MCF 10A (cell line): ENCODE results near the gene MMAB. TPM values are rescaled to one million over a fixed set of nuclear protein-coding genes. Genes with fewer than 3 reads are reported as not detected.

Source experiments
- BruUV-seq: library from RNA; stranded (reverse); fragments of 400-500 nt; replicated peaks from 2 replicates; lab custom pipeline; 2021; lab: Mats Ljungman, UMichigan
- CTCF ChIA-PET: fragments of 300-600 bp; sonication (Branson Sonifier 250); formaldehyde crosslinking; extraction: SDS; loops from one replicate; lab custom pipeline; 2021; ENCODE audit warnings: antibody characterized with exemption, inconsistent platforms; lab: Yijun Ruan, JAX
- POLR2A ChIA-PET: fragments of 300-600, 350-650 bp; sonication (Branson Sonifier 250); formaldehyde crosslinking; extraction: SDS; loops from one replicate; lab custom pipeline; 2020; ENCODE audit warnings: antibody characterized with exemption, inconsistent platforms; lab: Yijun Ruan, JAX
- DNase-seq: peaks from one replicate; pipeline ENCODE4 v3.0.0-alpha.2; 2018; ENCODE audit not compliant: unreplicated experiment
- H3K27ac Mint-ChIP-seq: one replicate; pipeline ENCODE4 v1.8.0; 2022; ENCODE audit warnings: mild to moderate bottlenecking, low read depth, mixed read lengths; ENCODE audit not compliant: unreplicated experiment
- H3K27me3 Mint-ChIP-seq: one replicate; pipeline ENCODE4 v1.8.0; 2022; ENCODE audit warnings: mixed read lengths; ENCODE audit not compliant: insufficient read depth, unreplicated experiment
- H3K36me3 Mint-ChIP-seq: one replicate; pipeline ENCODE4 v1.8.0; 2022; ENCODE audit warnings: mild to moderate bottlenecking, moderate library complexity, mixed read lengths; ENCODE audit not compliant: insufficient read depth, unreplicated experiment
- H3K4me1 Mint-ChIP-seq: one replicate; pipeline ENCODE4 v1.8.0; 2022; ENCODE audit warnings: mixed read lengths; ENCODE audit not compliant: insufficient read depth, unreplicated experiment
- H3K4me3 Mint-ChIP-seq: one replicate; pipeline ENCODE4 v1.8.0; 2022; ENCODE audit warnings: mild to moderate bottlenecking, moderate library complexity, mixed read lengths; ENCODE audit not compliant: unreplicated experiment
- H3K9me3 Mint-ChIP-seq: one replicate; pipeline ENCODE4 v1.8.0; 2022; ENCODE audit warnings: mixed read lengths; ENCODE audit not compliant: unreplicated experiment
- CTCF ChIP-seq: fragments of 200-600 bp; IDR thresholded peaks from one replicate; pipeline ENCODE4 v1.8.0; 2022; ENCODE audit warnings: antibody characterized with exemption, mild to moderate bottlenecking; ENCODE audit not compliant: unreplicated experiment
- intact Hi-C: fragments of 100-400 bp; cut with micrococcal nuclease; formaldehyde crosslinking; loops from 2 replicates; pipeline ENCODE4 v1.14.1; 2022
- total RNA-seq: library from RNA; stranded (reverse); gene quantifications from 2 replicates; pipeline ENCODE4 v1.2.3, GENCODE V29; 2022

MMAB gene
- total RNA-seq, 1 experiment from 2014 or later = 59.2 TPM

DNA sequence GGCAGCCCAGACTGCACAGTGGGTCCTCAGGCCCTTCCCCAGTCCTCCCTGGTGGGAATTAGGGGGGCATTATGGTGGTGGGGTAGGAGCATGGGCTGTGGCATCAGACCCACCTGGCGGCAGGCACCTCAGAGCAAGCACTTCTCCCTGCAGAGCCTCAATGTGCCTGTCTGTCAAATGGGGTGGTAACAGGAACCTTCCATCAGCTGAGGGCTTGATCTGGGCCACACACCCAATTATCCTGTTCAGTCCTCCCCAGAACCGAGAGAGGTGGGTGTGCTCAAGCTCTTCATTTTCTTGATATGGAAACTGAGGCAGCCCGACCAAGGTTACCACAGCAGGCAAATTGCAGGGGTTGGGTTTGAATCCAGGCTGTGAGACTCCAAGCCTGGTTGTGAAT is 38.7 kb upstream of the MMAB start:
- Mint-ChIP-seq H3K4me1 (no peaks in the 10 kb centered on the region), H3K36me3 (no peaks in the 10 kb centered on the region), H3K4me3 (no peak overlapping the region), H3K9me3 (no peaks in the 10 kb centered on the region), H3K27me3 (peaks cover 60% of the 10 kb centered on the region), H3K27ac (no peak overlapping the region)
- intact Hi-C loops = no loop called here
- CTCF ChIA-PET = interaction anchor here (0.6 to 5.3 kb wide), 3 partner anchors 10 to 92 kb away, joined by 3 to 40 read pairs (median 3); no protein-coding TSS in a partner anchor
- POLR2A ChIA-PET = interaction anchor here (0.6 kb wide), 1 partner anchor 153 kb away, joined by 3 read pairs; no protein-coding TSS in a partner anchor
- no peak for TF ChIP-seq CTCF
- no peak for DNase-seq
- no TSS peak for BruUV-seq

GRCh38 chr12:109611223-109611622 is 37.9 kb upstream of the MMAB start:
- H3K4me1 Mint-ChIP-seq = no peaks in the 10 kb centered on the region
- no TSS peak for BruUV-seq
- peaks cover 53% of the 10 kb centered on the region for H3K27me3 Mint-ChIP-seq

GRCh38 chr12:109610523-109610922 is 37.2 kb upstream of the MMAB start:
- ChIA-PET CTCF (interaction anchor here (0.6 to 5.3 kb wide), 2 partner anchors 13 to 606 kb away, joined by 3 to 40 read pairs; no protein-coding TSS in a partner anchor), POLR2A (no interaction called here)
- BruUV-seq = no TSS peak
- DNase-seq = no peak
- Mint-ChIP-seq H3K4me3 (no peak overlapping the region), H3K27me3 (peaks cover 46% of the 10 kb centered on the region), H3K9me3 (no peaks in the 10 kb centered on the region), H3K27ac (no peak overlapping the region), H3K36me3 (no peaks in the 10 kb centered on the region), H3K4me1 (no peaks in the 10 kb centered on the region)
- intact Hi-C loops = no loop called here
- TF ChIP-seq CTCF = no peak

More at GRCh38 chr12:109611223-109611622, 37.9 kb upstream of the MMAB start:
- TF ChIP-seq CTCF = no peak
- intact Hi-C loops = loop anchor here (1.0 kb wide), 1 partner anchor 26 kb away; no protein-coding TSS in a partner anchor
- no peak for DNase-seq
- no peak overlapping the region for H3K4me3 Mint-ChIP-seq
- CTCF ChIA-PET = interaction anchor here (5.3 kb wide), 1 partner anchor 13 kb away, joined by 40 read pairs; no protein-coding TSS in a partner anchor
- POLR2A ChIA-PET = no interaction called here
- H3K27ac Mint-ChIP-seq = no peak overlapping the region
- no peaks in the 10 kb centered on the region for H3K36me3 Mint-ChIP-seq
- H3K9me3 Mint-ChIP-seq = no peaks in the 10 kb centered on the region

DNA sequence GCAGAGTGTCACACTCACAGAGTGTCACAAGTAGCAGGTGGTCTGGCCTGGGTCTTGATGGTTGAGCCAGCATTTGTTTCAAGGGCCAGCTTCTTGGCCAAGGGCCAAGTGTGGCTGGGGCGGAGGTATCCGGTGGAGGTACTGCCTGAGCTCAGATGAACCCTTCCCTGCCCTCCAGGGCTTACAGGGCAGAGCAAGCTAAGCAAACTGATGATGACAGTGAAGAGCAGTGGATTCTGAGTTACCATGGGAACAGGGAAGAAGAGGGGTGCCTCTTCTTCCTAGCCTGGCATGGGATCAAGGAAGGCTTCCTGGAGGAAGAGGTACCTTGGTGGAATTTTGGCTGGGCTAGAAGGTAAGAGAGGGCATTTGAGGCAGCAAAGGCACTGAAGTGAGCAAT is 36.0 kb upstream of the MMAB start:
- no peak for TF ChIP-seq CTCF
- H3K9me3 Mint-ChIP-seq = no peaks in the 10 kb centered on the region
- peaks cover 34% of the 10 kb centered on the region for H3K27me3 Mint-ChIP-seq
- H3K4me1 Mint-ChIP-seq = no peaks in the 10 kb centered on the region
- no peak overlapping the region for H3K27ac Mint-ChIP-seq
- ChIA-PET POLR2A (no interaction called here), CTCF (interaction anchor here (0.7 to 1.3 kb wide), 4 partner anchors 11 to 73 kb away, joined by 3 to 5 read pairs (median 3); no protein-coding TSS in a partner anchor)
- no peaks in the 10 kb centered on the region for H3K36me3 Mint-ChIP-seq
- no peak overlapping the region for H3K4me3 Mint-ChIP-seq
- no peak for DNase-seq
- no TSS peak for BruUV-seq
- intact Hi-C loops = no loop called here
